GM20000 (cell line): Measurements from ENCODE around the gene TAS2R40.

Source experiments
- DNase-seq: peaks from one replicate; pipeline ENCODE4 v3.0.0; 2012; ENCODE audit warnings: low spot score
- TF ChIP-seq, protein P1 (sequence below): IDR thresholded peaks from 2 replicates; pipeline ENCODE4 v1.5.1; 2012; ENCODE audit warnings: mild to moderate bottlenecking, control low read depth; ENCODE audit errors: extremely low read depth, missing control alignments

The TAS2R40 gene

DNA sequence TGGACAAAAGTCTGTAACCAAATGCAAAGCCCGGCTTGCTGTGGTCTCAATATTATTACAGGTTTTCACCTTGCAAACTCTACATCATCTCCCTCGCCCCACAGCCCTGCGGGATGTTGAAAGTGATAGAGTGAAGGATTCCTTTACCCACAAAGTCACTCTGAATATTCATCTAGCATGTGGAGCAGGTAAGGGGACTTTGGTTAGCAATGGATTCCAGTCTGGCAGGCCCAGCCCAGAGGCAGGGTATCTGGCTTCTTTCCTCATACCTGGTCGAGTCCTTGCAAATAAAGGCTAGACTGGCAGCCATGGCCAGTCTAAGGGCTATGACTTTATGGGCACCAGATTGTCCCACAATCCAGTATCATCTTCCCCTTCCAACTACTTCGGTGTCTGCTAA, 3.2 kb downstream of the TAS2R40 start:
- DNase-seq = no peak
- TF ChIP-seq, protein P1, sequence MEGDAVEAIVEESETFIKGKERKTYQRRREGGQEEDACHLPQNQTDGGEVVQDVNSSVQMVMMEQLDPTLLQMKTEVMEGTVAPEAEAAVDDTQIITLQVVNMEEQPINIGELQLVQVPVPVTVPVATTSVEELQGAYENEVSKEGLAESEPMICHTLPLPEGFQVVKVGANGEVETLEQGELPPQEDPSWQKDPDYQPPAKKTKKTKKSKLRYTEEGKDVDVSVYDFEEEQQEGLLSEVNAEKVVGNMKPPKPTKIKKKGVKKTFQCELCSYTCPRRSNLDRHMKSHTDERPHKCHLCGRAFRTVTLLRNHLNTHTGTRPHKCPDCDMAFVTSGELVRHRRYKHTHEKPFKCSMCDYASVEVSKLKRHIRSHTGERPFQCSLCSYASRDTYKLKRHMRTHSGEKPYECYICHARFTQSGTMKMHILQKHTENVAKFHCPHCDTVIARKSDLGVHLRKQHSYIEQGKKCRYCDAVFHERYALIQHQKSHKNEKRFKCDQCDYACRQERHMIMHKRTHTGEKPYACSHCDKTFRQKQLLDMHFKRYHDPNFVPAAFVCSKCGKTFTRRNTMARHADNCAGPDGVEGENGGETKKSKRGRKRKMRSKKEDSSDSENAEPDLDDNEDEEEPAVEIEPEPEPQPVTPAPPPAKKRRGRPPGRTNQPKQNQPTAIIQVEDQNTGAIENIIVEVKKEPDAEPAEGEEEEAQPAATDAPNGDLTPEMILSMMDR = no peak

DNA sequence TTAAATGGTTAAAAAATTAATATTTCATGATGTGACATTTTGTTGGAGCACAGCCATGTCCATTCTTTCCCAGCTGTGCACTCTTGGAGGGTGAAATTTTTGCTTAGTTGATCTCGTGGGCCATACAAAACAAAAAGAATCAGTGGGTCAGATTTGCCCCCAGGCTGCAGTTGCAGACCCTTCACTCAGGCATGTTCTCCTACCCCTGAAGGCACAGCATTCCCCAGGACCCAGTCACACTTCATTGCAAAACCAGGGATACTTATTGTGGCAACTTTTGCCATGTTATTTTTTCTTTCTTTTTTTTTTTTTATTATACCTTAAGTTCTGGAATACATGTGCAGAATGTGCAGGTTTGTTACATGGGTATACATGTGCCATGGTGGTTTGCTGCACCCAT, 6.0 kb downstream of the TAS2R40 start:
- no peak for DNase-seq
- TF ChIP-seq, protein P1 = no peak

DNA sequence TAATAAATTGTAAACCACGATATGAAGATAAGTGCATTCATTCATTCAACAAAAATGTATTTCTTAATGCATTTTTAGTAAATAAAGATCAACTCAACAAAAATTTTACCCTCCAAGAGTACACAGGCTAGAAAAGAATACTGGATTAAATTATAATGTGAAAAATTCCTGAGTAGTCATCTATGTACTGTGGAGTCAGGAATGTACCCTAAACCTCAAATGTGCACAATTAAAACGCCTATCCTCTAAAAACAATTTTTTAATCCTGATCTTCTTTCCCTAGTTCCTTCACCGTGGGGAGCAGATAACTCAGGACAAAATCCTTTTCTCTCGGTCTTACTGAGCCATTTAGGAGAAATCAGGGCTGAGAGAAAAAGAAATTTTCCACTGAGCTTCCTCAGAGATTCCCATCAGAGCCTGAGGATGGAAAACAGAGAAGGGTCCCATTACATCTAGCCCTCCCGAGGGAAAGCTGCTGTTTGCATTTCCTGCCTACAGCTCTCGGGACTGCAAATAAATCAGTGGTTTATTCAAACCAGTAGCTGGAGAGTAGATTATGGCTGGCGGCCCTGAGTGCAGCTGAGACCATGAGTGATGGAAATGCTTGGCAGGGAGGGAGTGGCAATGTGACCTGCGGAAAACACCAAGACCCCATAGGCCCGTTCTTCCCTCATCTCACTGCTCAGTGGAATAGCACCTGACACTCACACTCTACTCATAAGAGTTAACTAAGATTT, 7.4 kb downstream of the TAS2R40 start:
- DNase-seq = no peak
- TF ChIP-seq, protein P1 = no peak

DNA sequence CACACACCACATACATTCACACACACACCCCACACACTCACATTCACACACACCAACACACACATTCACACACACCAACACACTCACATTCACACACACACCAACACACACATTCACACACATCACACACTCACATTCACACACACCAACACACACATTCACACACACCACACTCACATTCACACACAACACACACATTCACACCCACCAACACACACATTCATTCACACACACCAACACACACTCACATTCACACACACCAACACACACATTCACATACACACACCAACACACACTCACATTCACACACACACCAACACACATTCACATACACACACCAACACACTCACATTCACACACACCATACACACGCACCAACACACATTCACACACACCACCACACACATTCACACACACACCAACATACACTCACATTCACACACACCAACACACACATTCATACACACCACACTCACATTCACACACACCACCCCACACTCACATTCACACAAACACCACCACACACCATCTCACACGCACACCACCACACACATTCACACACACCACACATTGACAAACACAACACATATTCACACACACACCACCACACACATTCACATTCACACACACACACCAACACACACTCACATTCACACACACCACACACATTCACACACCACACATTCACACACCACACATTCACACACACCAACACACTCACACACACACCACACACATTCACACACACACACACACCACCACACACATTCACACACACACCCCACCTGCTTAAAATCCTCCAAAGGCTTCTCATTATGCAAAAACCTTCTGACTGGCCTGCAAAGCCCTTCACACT, 9.0 kb downstream of the TAS2R40 start:
- TF ChIP-seq, protein P1 = no peak

DNA sequence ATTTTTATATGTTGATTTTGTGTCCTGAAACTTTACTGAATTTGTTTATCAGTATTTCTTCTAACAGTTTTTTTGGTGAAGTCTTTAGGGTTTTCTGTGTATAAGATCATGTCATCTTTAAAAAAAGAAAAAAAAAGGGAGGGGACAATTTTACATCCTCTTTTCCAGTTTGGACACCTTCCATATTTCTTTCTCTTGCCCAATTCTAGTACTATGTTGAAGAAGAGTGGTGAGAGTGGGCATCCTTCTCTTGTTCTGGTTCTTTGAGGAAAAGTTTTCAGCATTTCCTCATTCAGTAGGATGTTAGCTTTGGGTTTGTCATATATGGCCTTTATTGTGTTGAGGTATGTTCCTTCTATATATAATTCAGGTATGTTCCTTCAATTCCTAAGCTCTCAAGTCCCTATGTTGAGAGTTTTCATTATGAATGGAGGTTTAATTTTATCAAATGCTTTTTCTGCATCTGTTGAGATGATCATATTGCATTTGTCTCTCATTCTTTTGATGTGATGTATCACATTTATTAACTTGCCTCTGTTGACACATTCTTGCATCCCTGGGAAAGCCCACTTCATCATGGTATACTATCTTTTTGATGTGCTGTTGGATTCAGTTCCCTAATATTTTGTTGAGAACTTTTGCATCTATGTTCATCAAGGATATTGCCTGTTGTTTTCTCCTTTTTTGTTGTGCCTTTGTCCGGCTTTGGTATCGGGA, 12.1 kb downstream of the TAS2R40 start:
- DNase-seq = no peak
- TF ChIP-seq, protein P1 = no peak

More for the DNA sequence above, 9.0 kb downstream of the TAS2R40 start:
- DNase-seq = no peak

DNA sequence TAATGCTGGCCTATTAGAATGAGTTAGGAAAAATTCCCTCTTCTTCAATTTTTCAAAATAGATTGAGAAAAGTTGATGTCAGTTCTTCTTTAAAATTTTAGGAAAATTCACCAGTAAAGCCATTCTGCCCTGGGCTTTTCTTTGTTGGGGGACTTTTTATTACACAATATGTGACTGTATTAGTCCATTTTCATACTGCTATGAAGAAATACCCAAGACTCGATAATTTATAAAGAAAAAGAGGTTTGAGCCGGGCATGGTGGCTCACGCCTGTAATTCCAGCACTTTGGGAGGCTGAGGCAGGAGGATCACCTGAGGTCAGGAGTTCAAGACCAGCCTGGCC, 12.7 kb downstream of the TAS2R40 start:
- DNase-seq = no peak
- TF ChIP-seq, protein P1 = no peak

DNA sequence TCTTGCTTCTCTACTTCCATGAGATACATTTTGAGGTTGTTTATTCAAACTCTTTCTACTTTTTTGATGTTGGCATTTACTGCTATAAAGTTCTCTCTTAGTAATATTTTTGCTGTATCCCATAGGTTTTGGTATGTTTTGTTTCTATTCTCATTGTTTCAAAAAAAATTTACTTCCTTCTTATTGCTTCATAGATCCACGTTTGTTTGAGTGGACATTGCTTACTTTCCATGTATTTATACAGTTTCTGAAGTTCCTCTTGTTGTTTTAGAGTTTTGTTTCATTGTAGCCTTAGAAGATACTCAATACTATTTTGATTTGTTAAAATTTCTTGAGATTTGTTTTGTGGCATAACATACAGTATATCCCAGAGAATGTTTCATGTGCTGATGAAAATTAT, 13.7 kb downstream of the TAS2R40 start:
- TF ChIP-seq, protein P1 = no peak

More for the DNA sequence above, 13.7 kb downstream of the TAS2R40 start:
- no peak for DNase-seq
